GM12872 (cell line): ENCODE results near the gene COA3.

Source experiments
- CTCF ChIP-seq: IDR thresholded peaks from 3 replicates; pipeline ENCODE4 v1.5.1; 2011; ENCODE audit warnings: low read depth, mild to moderate bottlenecking, low read length, moderate library complexity; ENCODE audit not compliant: insufficient read depth

The COA3 gene

GRCh38 chr17:42809250-42809649 is 10.7 kb upstream of the COA3 start:
- TF ChIP-seq CTCF, result no peak

GRCh38 chr17:42806249-42806648 is 7.7 kb upstream of the COA3 start:
- no peak for TF ChIP-seq CTCF

- no peak for TF ChIP-seq CTCF
These were observed 6.4 kb upstream of the COA3 start for GRCh38 chr17:42804918-42805367.

GRCh38 chr17:42803074-42803883 is 4.8 kb upstream of the COA3 start:
- TF ChIP-seq CTCF, result no peak

GRCh38 chr17:42798011-42798382 is 507 bp downstream of the COA3 start:
- TF ChIP-seq CTCF, result no peak

- no peak for TF ChIP-seq CTCF
These were observed 1.2 kb downstream of the COA3 start for GRCh38 chr17:42797067-42798007.

- no peak for TF ChIP-seq CTCF
These were observed 2.3 kb downstream of the COA3 start for GRCh38 chr17:42796066-42796758.
